ENCODE results near the gene ZIC5.

Gene ZIC5

DNA sequence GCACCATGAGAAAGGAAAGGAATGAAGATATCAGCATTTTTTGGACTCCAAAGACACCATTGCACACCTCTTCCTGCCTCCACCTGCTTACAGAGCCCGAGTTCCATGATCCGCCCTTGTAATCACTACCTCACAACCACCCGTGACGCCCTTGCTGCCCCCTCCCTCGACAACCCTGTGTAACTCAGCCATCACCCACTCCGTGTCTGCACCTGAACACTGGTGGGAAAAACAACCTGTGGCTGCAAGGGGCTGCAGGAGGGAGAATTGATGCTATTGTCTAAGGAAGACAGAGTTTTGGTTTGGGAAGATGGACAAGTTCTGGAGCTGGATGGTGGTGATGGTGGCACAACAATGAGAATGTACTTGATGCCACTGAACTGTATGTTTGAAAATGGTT is 27.0 kb downstream of the ZIC5 start:
- H3K27ac ChIP-seq = no peak overlapping the region
- TF ChIP-seq ZFX (IDR thresholded peaks at IDR 0.05) = no peak
- TF ChIP-seq, protein P1, sequence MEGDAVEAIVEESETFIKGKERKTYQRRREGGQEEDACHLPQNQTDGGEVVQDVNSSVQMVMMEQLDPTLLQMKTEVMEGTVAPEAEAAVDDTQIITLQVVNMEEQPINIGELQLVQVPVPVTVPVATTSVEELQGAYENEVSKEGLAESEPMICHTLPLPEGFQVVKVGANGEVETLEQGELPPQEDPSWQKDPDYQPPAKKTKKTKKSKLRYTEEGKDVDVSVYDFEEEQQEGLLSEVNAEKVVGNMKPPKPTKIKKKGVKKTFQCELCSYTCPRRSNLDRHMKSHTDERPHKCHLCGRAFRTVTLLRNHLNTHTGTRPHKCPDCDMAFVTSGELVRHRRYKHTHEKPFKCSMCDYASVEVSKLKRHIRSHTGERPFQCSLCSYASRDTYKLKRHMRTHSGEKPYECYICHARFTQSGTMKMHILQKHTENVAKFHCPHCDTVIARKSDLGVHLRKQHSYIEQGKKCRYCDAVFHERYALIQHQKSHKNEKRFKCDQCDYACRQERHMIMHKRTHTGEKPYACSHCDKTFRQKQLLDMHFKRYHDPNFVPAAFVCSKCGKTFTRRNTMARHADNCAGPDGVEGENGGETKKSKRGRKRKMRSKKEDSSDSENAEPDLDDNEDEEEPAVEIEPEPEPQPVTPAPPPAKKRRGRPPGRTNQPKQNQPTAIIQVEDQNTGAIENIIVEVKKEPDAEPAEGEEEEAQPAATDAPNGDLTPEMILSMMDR (conservative IDR thresholded peaks at IDR 0.05) = no peak

DNA sequence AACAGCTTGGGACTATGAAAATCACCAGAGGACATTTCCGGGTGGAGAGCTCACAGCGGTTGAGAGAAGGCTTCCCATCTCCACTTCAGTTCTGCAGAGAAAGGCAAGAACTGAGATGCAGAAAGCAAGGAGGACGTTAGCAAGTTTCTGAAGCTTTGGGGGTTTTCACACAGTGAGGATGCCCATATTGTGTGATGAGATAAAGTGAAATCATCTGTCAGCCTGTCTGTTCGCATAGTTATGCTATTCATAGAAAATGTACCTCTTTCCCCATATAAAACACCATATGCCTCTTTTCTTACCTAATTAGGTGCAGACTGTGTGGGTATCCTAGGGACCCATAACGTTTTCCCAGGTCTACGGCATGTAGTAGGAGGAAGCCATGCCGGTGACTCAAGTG is 27.5 kb downstream of the ZIC5 start:
- no peak for TF ChIP-seq ZFX (IDR thresholded peaks at IDR 0.05)
- H3K27ac ChIP-seq = no peak overlapping the region

DNA sequence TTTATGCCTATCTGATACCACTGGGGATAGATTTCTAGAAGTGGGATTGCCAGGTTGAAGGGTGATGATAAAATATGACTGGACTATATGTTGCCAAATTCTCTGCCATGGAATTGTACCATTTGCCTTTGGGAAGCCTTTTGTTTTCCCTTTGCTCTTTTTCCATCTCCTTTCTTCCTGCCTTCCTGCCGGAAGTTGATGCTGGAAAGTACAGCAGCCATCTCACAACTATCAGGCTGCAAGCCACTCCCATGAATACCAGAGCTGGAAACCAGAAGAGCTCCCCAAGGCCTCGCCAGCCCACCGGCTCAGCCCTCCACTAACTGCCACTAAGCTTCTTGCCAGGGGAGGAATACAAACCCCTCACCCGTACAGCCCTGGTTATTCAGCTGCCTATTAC is 29.7 kb downstream of the ZIC5 start:
- H3K27ac ChIP-seq = peak overlapping the region; percentile 42; the same call in 1 of the 2 replicates
- no peak for TF ChIP-seq ZFX (IDR thresholded peaks at IDR 0.05)
- TF ChIP-seq, protein P1 (conservative IDR thresholded peaks at IDR 0.05) = no peak

DNA sequence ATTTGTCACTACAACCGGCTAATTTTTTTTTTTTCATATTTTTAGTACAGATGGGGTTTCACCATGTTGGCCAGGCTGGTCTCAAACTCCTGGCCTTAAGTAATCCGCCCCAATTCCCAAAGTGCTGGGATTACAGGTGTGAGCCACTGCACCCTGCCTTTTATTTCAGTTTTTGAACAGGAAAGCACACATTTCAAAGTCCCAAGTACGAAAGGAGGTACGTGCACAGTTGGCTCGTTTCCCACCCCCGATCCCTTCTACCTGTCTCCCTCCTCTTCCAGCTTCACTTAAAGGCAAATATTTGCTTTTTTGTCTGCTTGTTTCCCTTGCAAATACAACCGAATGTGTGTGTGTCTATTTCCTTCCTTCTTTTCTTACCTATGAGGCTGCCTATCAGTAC is 30.5 kb downstream of the ZIC5 start:
- no peak for TF ChIP-seq ZFX (IDR thresholded peaks at IDR 0.05)
- TF ChIP-seq, protein P1 (conservative IDR thresholded peaks at IDR 0.05) = no peak
- peak overlapping the region; percentile 42 for H3K27ac ChIP-seq

DNA sequence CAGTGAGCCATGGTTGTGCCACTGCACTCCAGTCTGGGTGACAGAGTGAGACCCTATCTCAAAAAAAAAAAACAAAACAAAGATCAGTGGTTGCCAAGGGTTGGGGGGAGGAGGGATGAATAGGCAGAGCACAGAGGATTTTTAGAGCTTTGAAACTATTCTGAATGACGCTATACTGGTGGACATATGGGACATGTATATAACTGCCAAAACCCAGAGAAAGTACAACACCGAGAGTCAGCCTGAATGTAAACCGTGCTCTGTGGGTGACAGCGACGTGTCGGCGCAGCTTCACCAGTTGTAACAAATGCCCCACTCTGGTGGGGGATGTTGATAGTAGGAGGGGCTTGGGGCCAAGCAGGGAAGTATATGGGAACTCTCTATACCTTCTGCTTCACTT is 32.9 kb downstream of the ZIC5 start:
- H3K27ac ChIP-seq = no peak overlapping the region
- TF ChIP-seq, protein P1 (conservative IDR thresholded peaks at IDR 0.05) = no peak
- TF ChIP-seq ZFX (IDR thresholded peaks at IDR 0.05) = no peak

DNA sequence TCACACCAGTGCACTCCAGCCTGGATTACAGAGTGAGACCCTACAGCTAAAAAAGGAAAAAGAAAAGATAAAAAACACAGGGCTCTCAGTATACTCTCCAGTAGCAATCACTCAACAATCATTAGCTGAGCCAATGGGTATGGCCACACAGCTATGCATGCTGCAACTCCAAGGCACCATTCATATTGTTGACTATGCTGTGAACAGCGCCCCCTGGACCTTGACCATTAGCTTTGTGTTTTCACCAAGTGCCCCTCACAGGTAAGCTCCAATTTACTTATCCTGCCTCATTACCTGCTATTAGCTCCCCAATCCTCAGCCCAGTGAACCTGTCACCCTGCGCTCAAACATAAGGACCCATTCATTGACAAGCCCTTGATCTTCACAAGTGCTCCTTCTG is 35.8 kb downstream of the ZIC5 start:
- H3K27ac ChIP-seq = no peak overlapping the region
- TF ChIP-seq, protein P1 (conservative IDR thresholded peaks at IDR 0.05) = no peak
- no peak for TF ChIP-seq ZFX (IDR thresholded peaks at IDR 0.05)

DNA sequence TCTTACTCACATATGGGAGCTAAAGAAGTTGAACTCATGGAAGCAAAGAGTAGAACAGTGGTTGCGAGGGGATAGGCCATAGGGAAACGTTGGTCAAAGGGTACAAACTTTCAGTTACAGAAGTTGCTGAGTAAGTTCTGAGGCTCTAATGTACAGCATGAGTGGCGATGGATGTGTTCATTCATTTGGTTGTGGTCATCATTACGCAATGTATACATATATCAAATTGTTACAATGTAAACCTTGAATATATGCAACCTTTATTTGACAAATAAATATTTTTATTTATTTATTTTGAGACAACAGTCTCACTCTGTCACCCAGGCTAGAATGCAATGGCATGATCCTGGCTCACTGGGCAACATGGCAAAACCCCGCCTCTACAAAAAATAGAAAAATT is 38.7 kb downstream of the ZIC5 start:
- TF ChIP-seq ZFX (IDR thresholded peaks at IDR 0.05) = no peak
- TF ChIP-seq, protein P1 (conservative IDR thresholded peaks at IDR 0.05) = no peak
- no peak overlapping the region for H3K27ac ChIP-seq

DNA sequence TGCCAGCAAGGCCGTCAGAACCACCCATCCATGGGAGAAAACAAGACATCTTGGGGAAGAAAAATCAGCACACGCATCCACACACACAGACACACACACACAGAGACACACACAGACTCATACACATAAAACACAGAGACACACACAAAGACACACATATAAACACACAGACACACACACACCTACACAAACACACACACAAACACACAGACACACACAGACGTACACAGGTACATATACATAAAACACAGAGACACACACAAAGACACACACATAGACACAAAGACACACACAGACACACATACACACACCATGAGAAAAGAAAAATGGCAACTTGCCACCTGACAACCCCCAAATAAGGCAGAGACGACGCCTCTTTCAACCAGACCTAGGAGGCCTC is 40.6 kb downstream of the ZIC5 start:
- no peak for TF ChIP-seq ZFX (IDR thresholded peaks at IDR 0.05)
- TF ChIP-seq, protein P1 (conservative IDR thresholded peaks at IDR 0.05) = no peak
- no peak overlapping the region for H3K27ac ChIP-seq

All from C4-2B (cell line).